H1 (cell line): ENCODE data around the gene PLCB1. TPM values are rescaled to one million over a fixed set of nuclear protein-coding genes. Genes with fewer than 3 reads are reported as not detected.

Experiments used
- CTBP2 ChIP-seq: IDR thresholded peaks from 2 replicates; pipeline ENCODE4 v1.7.0; 2011; ENCODE audit warnings: borderline replicate concordance, mild to moderate bottlenecking, moderate library complexity, mixed read lengths, low read length; ENCODE audit not compliant: insufficient read depth, insufficient read length
- FOSL1 ChIP-seq: IDR thresholded peaks from 2 replicates; pipeline ENCODE4 v1.6.1; 2011; ENCODE audit warnings: mild to moderate bottlenecking, low read depth, low read length, moderate library complexity; ENCODE audit not compliant: insufficient read depth
- JUND ChIP-seq: IDR thresholded peaks from 2 replicates; pipeline ENCODE4 v1.6.1; 2011; ENCODE audit warnings: mild to moderate bottlenecking, improper control_type of control experiment, low read length
- NANOG ChIP-seq: IDR thresholded peaks from 2 replicates; pipeline ENCODE4 v1.6.1; 2011; ENCODE audit warnings: low read length, low read depth, mild to moderate bottlenecking, inconsistent platforms; ENCODE audit not compliant: insufficient read depth, poor library complexity, severe bottlenecking
- TCF12 ChIP-seq: IDR thresholded peaks from 2 replicates; pipeline ENCODE4 v1.6.1; 2011; ENCODE audit warnings: low read depth, mild to moderate bottlenecking, low read length
- polyA plus RNA-seq, 7 experiments: library from polyadenylated mRNA; depleted of rRNA in 3 of 7; stranded (reverse) in 5 of 7; unstranded in 2 of 7; fragments of >200 nt in 5 of 7; fragments of 200-250 nt in 2 of 7; gene quantifications; 1 replicate in 5 of 7; 2 replicates in 1 of 7; 4 replicates in 1 of 7; pipeline versions ENCODE4 v1.2.1 to v1.2.3, GENCODE V29; 2011 to 2013; ENCODE audit warnings: missing spikeins in 2 of 7, mixed read lengths in 2 of 7
- total RNA-seq: library from RNA; stranded (reverse); fragmentation: NEBNext Ultra II Directional; extraction: Animal tissue kit (Norgen Biotek cat#: 25700); gene quantifications from 2 replicates; pipeline ENCODE4 v1.2.1, GENCODE V29; 2021

The PLCB1 gene
- total and polyA plus RNA-seq, 2 of the 8 experiments (the other 6 are each of a cell fraction or from before 2014, with no cell fraction given), result 2.6 to 9.1 TPM

DNA sequence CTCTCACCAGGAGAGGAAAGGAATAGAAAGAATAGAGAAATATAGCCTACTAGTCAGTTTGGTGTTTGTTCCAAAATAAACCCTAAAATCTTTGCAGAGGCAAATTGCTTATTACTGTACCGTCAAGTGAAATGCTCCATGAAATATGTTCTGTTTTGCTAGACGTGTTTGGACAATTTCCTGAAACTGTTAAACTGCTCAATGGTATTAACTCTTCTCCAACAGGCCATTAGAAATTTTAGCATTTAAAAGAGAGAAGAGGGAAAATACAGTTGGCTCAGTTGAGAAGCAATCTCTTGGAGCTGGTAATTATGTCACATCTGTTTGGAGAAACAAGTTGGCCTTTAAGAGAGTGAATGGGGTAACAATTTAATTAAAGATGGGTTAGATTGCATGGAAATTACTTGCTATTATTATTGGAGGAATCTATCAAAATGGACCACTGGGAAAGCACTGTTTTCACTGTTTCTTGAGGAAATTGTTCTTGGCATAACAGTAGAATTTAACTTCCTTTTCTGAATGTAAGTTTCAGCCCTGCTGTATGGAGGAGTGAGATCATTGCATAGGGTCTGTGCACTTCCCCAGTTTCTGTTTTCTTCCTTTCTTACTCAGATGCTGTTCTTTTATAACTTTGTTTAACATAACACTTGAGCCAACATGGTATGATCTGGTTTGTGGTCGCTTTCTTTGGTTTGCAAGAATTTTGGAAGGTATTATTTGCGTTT is 373.6 kb downstream of the PLCB1 start (continued):
- TF ChIP-seq CTBP2, result no peak
- no peak for TF ChIP-seq TCF12
- no peak for TF ChIP-seq JUND
- no peak for TF ChIP-seq FOSL1
- no peak for TF ChIP-seq NANOG
